ENCODE measurements around the gene FARS2.

The FARS2 gene

DNA sequence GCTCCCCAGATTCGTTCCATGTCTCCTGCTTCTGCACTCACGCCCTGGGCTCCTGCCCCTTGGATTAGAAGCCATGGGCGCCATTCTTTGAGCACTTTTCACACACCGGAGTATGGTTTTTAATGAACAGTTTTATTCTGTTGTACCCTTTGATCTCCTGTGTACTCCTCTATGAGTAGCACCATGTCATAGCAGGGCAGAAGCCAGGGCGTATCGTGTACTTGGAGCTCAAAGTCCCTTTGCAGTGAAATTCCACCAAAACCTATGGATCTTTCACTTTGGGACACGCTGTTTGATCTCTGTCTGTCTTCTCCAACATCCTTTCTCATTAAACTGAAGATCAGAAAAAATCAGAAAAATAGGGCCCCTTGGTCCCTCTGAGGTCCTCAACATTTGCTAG lies 470.1 kb downstream of the FARS2 start:
- no peak overlapping the region for H3K4me3 ChIP-seq
- TF ChIP-seq Cebpa-rat (IDR thresholded peaks at IDR 0.05) = no peak
- no peak overlapping the region for H3K27ac ChIP-seq
- H3K4me1 ChIP-seq = peaks cover 78% of the 10 kb centered on the region
- no peaks in the 10 kb centered on the region for H3K9me3 ChIP-seq
- no peaks in the 10 kb centered on the region; the same call in 1 of the 2 replicates for H3K36me3 ChIP-seq
- 0 out of 2 replicates have a peak overlapping the region, but pooled peaks have one; percentile 2 for H3K4me2 ChIP-seq
- H4K20me1 ChIP-seq = no peaks in the 10 kb centered on the region
- no peak overlapping the region for H3K9ac ChIP-seq
- no peaks in the 10 kb centered on the region for H3K27me3 ChIP-seq

DNA sequence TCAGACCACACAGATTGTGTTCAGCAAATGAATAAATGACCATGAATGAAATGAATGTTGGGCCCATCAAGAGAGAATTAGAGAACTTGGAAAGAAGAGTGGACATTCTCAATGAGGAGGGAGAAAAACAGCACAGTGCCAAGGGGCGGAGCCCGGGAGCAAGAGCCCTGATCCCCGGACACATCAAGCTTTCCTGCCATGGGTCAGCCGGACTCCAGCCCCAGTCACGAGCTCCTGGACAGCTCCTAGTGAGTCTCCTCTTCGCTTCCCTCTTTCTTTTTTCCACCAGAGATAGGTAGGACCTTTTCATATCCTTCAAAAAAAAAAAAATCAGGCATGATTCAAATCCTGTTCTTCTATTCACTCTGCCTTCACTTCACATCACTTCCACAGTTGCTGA lies 471.2 kb downstream of the FARS2 start:
- Histone ChIP-seq H3K36me3 (no peaks in the 10 kb centered on the region; the same call in 1 of the 2 replicates), H3K27me3 (no peaks in the 10 kb centered on the region), H3K9me3 (no peaks in the 10 kb centered on the region; the same call in 1 of the 2 replicates), H3K27ac (no peak overlapping the region), H3K4me1 (peaks cover 78% of the 10 kb centered on the region), H3K4me2 (no peak overlapping the region), H3K9ac (no peak overlapping the region), H3K4me3 (no peak overlapping the region), H4K20me1 (no peaks in the 10 kb centered on the region)
- TF ChIP-seq Cebpa-rat (IDR thresholded peaks at IDR 0.05) = no peak

DNA sequence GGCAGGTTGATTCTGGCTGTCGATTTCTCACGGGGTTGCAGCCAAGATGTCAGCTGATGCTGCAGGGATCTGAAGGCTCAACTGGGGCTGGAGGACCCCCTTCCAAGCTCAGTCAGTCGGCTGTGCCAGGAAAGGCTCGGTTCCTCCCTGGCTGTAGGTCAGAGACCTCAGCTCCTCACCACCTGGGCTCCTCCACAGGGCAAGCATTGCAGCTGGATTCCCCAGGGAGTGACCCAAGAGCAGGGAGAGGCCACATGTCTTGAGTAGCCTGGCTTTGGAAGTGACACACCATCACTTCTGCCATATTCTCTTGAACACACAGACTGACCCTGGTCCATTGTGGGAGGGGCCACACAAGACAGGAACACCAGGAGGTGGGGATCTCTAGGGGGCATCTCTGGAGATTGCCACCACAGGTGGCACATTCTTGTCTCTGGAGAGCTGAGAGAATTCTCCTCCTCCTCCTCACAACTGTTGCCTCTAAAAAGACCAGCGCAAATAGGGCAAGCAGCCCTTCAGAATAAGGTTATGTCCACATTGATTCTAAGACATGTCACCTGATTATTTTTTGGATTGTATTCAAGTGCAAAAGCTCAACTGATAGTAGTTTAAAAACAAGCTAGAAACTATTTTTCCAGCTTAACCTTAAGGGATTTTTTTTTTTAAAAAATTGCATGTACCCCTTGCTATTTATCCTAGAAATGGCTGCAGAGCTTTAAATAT lies 474.9 kb downstream of the FARS2 start:
- Histone ChIP-seq H4K20me1 (no peaks in the 10 kb centered on the region), H3K4me3 (no peak overlapping the region), H3K4me1 (peaks cover 78% of the 10 kb centered on the region), H3K27me3 (no peaks in the 10 kb centered on the region), H3K9ac (no peak overlapping the region), H3K27ac (peak overlapping the region; percentile 33), H3K9me3 (no peaks in the 10 kb centered on the region; the same call in 1 of the 2 replicates), H3K4me2 (peak overlapping the region; percentile 83), H3K36me3 (no peaks in the 10 kb centered on the region; the same call in 1 of the 2 replicates)
- no peak for TF ChIP-seq Cebpa-rat (IDR thresholded peaks at IDR 0.05)

DNA sequence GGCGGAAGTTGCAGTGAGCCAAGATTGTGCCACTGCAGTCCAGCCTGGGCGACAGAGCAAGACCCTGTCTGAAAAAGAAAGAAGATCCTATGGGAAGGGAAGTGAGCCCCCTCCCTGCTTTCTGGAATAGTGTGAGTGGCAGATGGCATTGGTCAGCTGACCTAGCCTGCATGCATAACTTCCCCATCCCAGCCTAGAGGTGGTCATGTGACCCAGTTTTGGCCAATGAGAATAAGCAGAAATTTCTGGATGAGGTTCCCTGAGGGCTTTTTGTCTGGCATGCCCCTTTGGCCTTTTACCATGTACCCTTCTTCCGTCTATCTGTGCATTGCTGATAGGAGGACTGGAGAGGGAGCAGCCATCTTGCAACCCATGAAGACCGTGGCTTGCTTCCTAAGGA lies 476.1 kb downstream of the FARS2 start:
- Histone ChIP-seq H3K9me3 (no peaks in the 10 kb centered on the region; the same call in 1 of the 2 replicates), H3K36me3 (no peaks in the 10 kb centered on the region; the same call in 1 of the 2 replicates), H3K27me3 (no peaks in the 10 kb centered on the region), H3K4me2 (peak overlapping the region; percentile 83; the same call in 1 of the 2 replicates), H4K20me1 (no peaks in the 10 kb centered on the region), H3K4me1 (peaks cover 83% of the 10 kb centered on the region), H3K9ac (no peak overlapping the region), H3K27ac (no peak overlapping the region), H3K4me3 (no peak overlapping the region)
- TF ChIP-seq Cebpa-rat (IDR thresholded peaks at IDR 0.05) = no peak

DNA sequence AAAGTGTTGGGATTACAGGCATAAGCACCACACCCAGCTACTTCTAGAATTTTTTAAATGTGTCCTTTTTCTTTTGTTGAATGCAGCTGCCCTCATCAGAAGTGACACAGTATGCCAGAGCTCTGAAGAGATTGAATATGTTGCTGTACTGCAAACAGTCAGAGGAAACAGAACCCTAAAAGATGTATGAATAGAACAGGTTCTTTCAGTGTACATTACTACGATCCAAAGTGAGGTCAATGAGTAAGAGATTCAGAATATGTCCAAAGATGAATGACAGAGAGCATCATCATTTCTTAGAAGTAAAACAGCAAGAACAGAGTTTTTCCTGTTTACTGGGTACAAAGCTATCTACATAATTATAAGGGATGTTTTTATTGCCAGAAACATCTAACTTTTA lies 476.9 kb downstream of the FARS2 start:
- H3K9me3 ChIP-seq = no peaks in the 10 kb centered on the region; the same call in 1 of the 2 replicates
- peaks cover 91% of the 10 kb centered on the region for H3K4me1 ChIP-seq
- no peak for TF ChIP-seq Cebpa-rat (IDR thresholded peaks at IDR 0.05)
- no peak overlapping the region for H3K27ac ChIP-seq
- no peak overlapping the region for H3K4me2 ChIP-seq
- H4K20me1 ChIP-seq = no peaks in the 10 kb centered on the region
- H3K27me3 ChIP-seq = no peaks in the 10 kb centered on the region
- H3K9ac ChIP-seq = no peak overlapping the region
- no peaks in the 10 kb centered on the region for H3K36me3 ChIP-seq
- no peak overlapping the region for H3K4me3 ChIP-seq

DNA sequence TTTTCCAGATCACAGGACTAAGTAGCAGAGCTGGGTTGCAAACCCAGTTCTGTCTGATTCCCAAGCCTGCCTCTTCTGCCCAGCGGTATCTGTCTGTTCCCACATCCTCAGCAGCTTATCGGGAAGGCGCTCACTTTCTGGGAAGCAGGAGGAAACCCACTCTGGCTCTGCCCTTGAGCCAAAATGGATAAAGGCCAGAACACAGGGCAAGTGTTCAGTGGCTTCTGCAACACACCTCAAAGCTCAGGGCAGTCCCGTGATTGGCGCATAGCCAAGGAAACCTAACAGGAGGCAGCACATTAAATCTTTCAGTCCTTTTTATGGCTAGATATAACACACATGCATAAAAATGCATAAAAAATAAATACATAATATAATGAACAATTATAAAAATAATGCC lies 483.2 kb downstream of the FARS2 start:
- H4K20me1 ChIP-seq = no peaks in the 10 kb centered on the region
- no peaks in the 10 kb centered on the region for H3K27me3 ChIP-seq
- H3K9me3 ChIP-seq = no peaks in the 10 kb centered on the region
- H3K4me1 ChIP-seq = peaks cover 77% of the 10 kb centered on the region
- no peak overlapping the region for H3K9ac ChIP-seq
- peak overlapping the region; percentile 86; the same call in 1 of the 2 replicates for H3K4me2 ChIP-seq
- TF ChIP-seq Cebpa-rat (IDR thresholded peaks at IDR 0.05) = no peak
- no peaks in the 10 kb centered on the region for H3K36me3 ChIP-seq
- no peak overlapping the region for H3K4me3 ChIP-seq
- peak overlapping the region; percentile 61; the same call in 1 of the 2 replicates for H3K27ac ChIP-seq

DNA sequence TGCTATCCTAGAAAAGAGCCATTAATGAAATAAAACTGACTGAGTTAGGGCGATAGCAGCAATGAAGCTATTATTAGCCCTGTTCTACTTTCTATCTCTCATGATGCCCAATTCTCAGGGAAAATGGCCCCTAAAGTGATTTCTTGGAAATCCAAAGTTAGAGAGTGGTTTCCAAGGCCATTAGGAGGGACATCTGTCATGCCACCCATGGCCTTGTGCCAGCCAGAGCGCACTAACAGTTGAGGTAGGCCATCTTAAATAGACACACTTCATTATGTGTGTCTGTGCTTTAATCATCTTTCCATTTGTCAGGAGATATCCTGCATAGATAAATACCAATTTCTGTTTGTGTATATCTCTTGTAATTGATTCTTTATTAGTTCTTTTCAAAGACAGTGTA lies 483.8 kb downstream of the FARS2 start:
- no peaks in the 10 kb centered on the region for H3K27me3 ChIP-seq
- no peak for TF ChIP-seq Cebpa-rat (IDR thresholded peaks at IDR 0.05)
- no peak overlapping the region for H3K4me2 ChIP-seq

DNA sequence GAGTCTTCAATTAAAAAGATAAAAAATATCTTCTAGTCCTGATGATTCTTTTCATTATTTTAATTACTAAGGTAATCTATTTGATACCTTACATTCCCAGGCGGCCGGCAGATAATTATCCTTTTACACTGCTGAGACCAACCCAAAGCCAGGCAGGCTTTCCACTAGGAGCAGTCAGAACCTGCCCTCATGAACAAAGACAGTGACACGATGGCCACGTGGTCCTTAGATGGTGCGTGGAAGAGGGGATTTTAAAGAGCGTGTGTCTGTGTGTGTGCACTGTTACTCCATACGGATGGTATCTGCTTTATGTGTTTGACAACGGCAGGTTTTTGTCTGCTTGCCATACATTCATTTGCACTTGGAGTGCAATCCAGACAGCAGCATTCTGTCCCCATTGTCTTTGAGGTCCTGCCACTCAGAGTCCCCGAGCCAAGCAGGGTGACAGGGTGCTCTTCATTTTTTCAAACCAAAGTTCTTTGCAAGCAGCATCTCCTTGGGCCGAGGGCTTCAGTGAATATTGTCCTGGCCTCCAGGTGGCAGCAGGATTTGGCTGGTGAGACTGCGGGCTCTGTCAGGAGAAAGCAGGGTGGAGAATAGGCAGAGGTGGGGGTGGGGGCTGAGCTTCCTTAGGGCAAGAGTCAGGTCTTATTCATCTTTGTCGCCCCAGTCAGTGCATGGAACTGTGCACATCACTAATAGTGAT lies 484.9 kb downstream of the FARS2 start:
- Histone ChIP-seq H3K9me3 (no peaks in the 10 kb centered on the region), H4K20me1 (no peaks in the 10 kb centered on the region), H3K4me2 (0 out of 2 replicates have a peak overlapping the region, but pooled peaks have one; percentile 5), H3K27me3 (no peaks in the 10 kb centered on the region), H3K27ac (peak overlapping the region; percentile 8; the same call in 1 of the 2 replicates), H3K4me3 (no peak overlapping the region), H3K4me1 (peaks cover 77% of the 10 kb centered on the region), H3K36me3 (no peaks in the 10 kb centered on the region), H3K9ac (no peak overlapping the region)
- TF ChIP-seq Cebpa-rat (IDR thresholded peaks at IDR 0.05) = no peak

More for the DNA sequence above, 483.8 kb downstream of the FARS2 start:
- peaks cover 77% of the 10 kb centered on the region for H3K4me1 ChIP-seq
- H3K27ac ChIP-seq = no peak overlapping the region
- no peaks in the 10 kb centered on the region for H3K36me3 ChIP-seq
- H3K9me3 ChIP-seq = no peaks in the 10 kb centered on the region
- no peak overlapping the region for H3K9ac ChIP-seq
- H4K20me1 ChIP-seq = no peaks in the 10 kb centered on the region
- H3K4me3 ChIP-seq = no peak overlapping the region

DNA sequence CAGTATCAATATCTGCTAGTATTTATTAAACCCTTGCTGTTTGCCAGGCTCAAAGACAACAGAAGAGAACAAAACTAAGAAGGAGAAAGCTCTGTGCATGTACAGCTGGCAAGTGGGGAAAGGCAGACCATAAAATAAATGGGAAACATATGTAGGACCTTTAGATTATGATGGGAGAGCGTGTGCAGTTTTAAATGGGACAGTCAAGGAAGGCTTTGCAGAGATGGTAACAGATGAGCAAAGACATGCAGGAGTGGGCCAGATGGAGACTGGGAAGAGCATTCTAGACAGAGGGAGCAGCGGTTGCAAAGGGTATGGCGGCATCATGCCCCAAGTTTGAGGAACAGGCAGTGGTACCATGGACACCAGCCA lies 485.4 kb downstream of the FARS2 start:
- H3K9me3 ChIP-seq = peaks cover 3% of the 10 kb centered on the region; the same call in 1 of the 2 replicates
- H3K4me2 ChIP-seq = peak overlapping the region; percentile 5; the same call in 1 of the 2 replicates
- no peaks in the 10 kb centered on the region for H3K27me3 ChIP-seq
- H3K4me3 ChIP-seq = no peak overlapping the region
- no peak overlapping the region; the same call in 1 of the 2 replicates for H3K27ac ChIP-seq
- H3K36me3 ChIP-seq = no peaks in the 10 kb centered on the region
- H3K9ac ChIP-seq = no peak overlapping the region
- H4K20me1 ChIP-seq = no peaks in the 10 kb centered on the region
- no peak for TF ChIP-seq Cebpa-rat (IDR thresholded peaks at IDR 0.05)
- peaks cover 77% of the 10 kb centered on the region for H3K4me1 ChIP-seq

DNA sequence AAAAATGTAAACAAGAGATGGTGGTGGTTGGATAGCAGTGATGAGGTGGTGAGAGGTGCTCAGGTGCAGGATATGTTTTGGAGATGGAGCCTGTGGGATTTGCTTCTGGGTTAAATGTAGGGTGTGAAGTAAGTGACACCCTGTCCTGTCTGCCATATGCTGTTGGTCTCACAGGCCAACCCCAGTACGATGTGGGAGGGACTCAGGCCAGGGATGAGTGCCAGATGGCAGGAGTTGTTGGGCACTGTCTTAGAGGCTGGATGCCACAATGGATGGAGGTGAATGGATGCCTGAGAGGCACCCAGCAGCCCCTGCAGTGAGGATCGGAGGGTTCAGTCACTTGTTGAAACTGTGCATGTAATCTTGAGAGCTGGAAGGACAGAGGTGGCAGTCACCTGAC lies 486.1 kb downstream of the FARS2 start:
- peaks cover 10% of the 10 kb centered on the region; the same call in 1 of the 2 replicates for H3K9me3 ChIP-seq
- TF ChIP-seq Cebpa-rat (IDR thresholded peaks at IDR 0.05) = no peak
- no peak overlapping the region for H3K27ac ChIP-seq
- H3K4me1 ChIP-seq = peaks cover 77% of the 10 kb centered on the region
- H3K4me2 ChIP-seq = 0 out of 2 replicates have a peak overlapping the region, but pooled peaks have one; percentile 5
- H4K20me1 ChIP-seq = no peaks in the 10 kb centered on the region
- no peaks in the 10 kb centered on the region for H3K36me3 ChIP-seq
- H3K27me3 ChIP-seq = no peaks in the 10 kb centered on the region
- no peak overlapping the region for H3K9ac ChIP-seq
- no peak overlapping the region for H3K4me3 ChIP-seq

Data from BLaER1 (cell line).